Uterus (tissue), 2 donors: ENCODE results near the gene WHRN.

Experiments used
- POLR2A ChIP-seq, 2 donors: fragments of 450-650 bp; IDR thresholded peaks; one replicate each; pipeline ENCODE4 v1.6.1; 2016; ENCODE audit warnings: antibody characterized with exemption in 2 of 2, mild to moderate bottlenecking in 1 of 2, moderate library complexity in 1 of 2
- TF ChIP-seq, protein P1 (sequence below), 4 experiments: fragments of 200-600 bp in 2 of 4; fragments of 450-650 bp in 2 of 4; sonication (generic) in 2 of 4; IDR thresholded peaks; one replicate each; pipeline ENCODE4 v1.5.1; 2016 to 2019; ENCODE audit warnings: antibody characterized with exemption in 4 of 4, mild to moderate bottlenecking in 2 of 4, moderate library complexity in 1 of 4

DNA sequence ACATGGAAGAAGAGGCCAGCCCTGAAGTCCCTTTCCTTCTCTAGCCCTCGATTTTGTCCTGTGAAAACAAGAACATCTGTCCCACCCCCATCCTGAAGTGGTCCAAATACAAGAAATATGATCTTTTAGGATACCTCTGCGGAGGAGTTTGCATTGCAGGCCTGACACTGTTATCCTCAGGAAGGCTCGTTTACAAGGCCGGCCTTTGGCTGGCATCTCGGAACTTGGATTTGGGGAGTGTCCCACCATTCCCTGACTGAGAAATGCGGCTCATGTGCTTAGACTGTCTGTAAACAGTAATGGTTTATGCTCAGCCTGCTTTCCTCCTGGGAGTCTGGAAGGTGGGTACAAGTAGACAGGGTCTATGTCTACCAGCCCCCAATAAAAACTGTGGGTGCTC lies 26.4 kb downstream of the WHRN start:
- TF ChIP-seq, protein P1, sequence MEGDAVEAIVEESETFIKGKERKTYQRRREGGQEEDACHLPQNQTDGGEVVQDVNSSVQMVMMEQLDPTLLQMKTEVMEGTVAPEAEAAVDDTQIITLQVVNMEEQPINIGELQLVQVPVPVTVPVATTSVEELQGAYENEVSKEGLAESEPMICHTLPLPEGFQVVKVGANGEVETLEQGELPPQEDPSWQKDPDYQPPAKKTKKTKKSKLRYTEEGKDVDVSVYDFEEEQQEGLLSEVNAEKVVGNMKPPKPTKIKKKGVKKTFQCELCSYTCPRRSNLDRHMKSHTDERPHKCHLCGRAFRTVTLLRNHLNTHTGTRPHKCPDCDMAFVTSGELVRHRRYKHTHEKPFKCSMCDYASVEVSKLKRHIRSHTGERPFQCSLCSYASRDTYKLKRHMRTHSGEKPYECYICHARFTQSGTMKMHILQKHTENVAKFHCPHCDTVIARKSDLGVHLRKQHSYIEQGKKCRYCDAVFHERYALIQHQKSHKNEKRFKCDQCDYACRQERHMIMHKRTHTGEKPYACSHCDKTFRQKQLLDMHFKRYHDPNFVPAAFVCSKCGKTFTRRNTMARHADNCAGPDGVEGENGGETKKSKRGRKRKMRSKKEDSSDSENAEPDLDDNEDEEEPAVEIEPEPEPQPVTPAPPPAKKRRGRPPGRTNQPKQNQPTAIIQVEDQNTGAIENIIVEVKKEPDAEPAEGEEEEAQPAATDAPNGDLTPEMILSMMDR (IDR thresholded peaks at IDR 0.05) = no peak
- no peak for TF ChIP-seq POLR2A (IDR thresholded peaks at IDR 0.05)
